GM21576 (cell line): ENCODE results near the gene SLCO4A1.

ENCODE experiments used
- ATAC-seq: cut with Tn5 transposase; IDR thresholded peaks from one replicate; pipeline ENCODE4 v1.9.1; 2021; ENCODE audit warnings: mild to moderate bottlenecking, moderate library complexity; ENCODE audit not compliant: unreplicated experiment

SLCO4A1 gene, protein sequence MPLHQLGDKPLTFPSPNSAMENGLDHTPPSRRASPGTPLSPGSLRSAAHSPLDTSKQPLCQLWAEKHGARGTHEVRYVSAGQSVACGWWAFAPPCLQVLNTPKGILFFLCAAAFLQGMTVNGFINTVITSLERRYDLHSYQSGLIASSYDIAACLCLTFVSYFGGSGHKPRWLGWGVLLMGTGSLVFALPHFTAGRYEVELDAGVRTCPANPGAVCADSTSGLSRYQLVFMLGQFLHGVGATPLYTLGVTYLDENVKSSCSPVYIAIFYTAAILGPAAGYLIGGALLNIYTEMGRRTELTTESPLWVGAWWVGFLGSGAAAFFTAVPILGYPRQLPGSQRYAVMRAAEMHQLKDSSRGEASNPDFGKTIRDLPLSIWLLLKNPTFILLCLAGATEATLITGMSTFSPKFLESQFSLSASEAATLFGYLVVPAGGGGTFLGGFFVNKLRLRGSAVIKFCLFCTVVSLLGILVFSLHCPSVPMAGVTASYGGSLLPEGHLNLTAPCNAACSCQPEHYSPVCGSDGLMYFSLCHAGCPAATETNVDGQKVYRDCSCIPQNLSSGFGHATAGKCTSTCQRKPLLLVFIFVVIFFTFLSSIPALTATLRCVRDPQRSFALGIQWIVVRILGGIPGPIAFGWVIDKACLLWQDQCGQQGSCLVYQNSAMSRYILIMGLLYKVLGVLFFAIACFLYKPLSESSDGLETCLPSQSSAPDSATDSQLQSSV

DNA sequence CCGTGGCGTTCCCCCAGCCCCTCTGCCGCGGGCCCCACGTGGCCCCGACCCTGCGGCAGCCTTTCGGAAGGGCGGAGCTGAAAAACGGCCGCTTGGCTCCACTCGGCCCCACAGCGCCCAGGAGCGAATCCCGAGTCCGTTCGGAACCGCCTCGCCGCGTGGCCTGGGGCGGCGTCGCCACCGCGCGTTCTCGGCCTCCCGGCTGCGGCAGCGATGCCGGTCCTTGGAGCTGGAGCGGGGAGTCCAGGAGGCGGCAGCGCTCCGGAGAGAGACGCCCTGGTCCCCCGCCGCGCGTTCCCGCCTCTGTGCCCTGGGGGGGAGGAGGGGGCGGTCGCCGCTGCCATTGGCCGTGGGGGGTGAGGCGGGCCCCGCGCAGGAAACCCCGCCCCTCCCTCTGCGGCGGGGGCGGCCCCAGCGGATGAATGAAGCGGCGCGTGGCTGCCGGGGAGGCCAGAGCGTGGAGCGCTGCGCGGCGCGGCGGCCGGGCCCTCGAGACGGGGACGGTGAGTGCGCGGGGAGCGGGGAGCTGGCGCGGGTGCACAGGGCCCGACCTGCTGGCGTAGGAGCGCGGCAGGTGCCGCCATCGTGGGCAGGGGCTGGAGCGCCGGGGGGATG lies at the start of gene SLCO4A1:
SLCO4A1 (plus strand) TSS at position 453 of the 615 bp plus-strand sequence. CDS start 13,952 bp downstream, outside the sequence.
- peak; percentile 55 for ATAC-seq

DNA sequence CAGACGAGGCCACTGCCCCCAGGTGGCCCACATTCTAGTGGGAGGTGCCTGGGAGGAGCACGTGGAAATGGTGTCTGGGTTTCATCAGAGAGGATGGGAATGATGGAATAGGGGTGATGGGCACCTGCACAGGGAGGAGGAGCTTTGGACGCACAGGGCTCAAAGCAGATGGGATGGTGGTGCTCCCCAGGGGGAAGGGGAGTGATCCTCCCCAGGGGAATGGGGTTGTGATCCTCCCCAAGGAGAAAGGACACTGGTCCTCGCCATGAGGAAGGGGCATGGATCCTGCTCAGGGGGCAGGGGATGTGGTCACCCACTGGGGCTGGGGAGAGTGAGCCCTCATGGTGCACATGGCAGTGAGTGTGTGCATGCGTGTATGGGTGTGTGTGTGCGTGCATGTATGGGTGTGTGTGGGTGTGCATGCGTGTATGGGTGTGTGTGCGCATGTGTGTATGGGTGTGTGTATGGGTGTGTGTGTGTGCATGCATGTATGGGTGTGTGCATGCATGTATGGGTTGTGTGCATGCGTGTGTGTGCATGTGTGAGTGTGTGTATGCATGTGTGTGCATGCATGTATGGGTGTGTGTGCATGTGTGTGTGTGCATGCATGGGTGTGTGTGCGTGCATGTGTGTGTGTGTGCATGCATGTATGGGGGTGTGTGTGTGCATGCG lies 49.7 kb upstream of the SLCO4A1 start:
- no peak for ATAC-seq

DNA sequence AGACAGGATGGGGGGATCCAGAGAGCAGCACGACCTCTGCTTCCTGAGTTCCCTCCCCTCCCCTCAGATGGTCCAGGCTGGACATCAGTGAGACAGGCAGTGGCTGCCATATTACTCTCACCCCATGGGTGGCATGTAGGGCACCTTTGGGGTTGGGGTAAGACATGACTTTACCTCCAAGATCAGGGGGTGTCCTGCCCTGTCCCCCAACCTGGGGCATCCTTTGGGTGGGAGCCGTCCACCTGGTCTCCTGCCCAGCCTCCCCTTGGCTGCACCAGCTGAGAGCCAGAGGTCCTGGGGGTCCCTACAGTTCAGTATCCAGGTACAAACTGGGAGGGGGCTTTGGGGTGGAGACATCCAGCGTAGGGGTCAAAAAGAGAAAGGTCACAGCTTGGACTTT lies 48.7 kb upstream of the SLCO4A1 start:
- no peak for ATAC-seq

DNA sequence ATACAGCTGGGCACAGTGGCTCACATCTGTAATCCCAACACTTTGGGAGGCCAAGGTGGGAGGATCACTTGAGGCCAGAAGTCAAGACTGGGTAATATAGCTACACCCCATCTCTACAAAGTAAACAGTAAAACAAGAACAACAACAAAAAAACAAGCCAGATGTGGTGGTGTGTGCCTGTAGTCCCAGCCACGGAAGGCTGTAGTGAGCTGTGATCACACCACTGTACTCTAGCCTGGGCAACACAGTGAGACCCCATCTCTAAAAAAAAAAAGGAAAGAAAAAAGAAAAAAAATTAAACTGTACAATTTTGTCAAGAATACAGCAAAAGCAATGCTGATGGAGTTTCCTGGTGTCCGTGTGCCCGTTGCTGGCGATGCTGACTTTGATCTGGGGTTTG lies 47.2 kb upstream of the SLCO4A1 start:
- ATAC-seq: no peak

DNA sequence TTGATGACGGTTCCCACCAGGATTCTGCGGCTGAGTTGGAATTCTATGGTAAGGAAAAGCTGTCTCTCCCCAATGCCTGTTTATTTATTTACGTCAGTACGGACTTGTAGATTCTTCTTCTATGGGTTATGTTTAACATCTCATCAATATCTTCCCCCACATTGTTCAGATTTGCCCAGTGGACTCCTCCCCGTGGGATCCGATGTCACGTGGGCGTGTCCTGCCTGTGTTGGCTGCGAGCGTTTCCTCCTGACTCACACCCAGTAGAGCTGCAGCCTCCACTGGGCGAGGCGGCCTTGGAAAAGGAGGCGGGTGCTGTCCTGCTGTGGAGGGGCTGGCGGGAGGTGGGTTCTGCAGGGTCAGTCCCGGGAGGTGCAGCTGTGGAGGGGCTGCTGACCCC lies 46.8 kb upstream of the SLCO4A1 start:
- no peak for ATAC-seq

DNA sequence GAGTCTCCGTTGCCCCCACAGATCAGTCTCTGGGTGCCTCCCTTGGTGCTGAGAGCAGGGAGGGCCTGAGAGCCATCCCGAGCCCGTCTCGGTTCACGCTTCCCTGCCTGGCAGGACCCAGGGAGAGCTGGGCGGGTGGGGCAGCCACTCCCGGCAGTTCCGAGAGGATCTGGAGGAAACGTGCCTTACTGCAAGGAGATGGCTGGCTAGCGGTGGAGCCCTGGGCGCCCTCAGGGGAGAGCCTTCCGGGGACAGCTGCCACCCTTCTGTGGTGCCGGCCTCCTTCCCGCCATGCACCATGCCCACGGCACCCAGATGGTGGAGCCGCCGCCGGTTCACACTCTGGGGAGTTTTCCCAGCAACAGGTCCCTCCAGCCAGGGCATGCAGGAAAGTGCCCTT lies 45.8 kb upstream of the SLCO4A1 start:
- no peak for ATAC-seq

DNA sequence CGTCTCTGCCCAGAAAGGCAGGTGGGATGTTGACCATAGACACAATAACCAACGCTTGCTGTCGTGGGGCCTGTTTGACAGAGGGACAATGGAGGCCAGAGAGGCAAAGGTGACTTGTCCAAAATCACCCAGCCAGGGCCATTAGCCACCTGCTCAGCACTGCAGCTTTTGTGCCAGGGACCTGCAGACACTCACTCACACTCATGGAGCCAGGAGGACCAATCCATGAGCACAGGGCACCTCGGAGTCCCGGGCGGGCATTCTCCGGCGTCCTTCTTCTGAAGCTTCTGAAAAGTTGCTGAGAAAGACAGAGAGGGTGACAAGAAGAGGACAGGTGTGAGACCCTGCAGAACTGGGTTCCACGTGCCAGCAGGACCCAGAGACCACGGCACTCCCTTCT lies 45.4 kb upstream of the SLCO4A1 start:
- ATAC-seq: no peak

DNA sequence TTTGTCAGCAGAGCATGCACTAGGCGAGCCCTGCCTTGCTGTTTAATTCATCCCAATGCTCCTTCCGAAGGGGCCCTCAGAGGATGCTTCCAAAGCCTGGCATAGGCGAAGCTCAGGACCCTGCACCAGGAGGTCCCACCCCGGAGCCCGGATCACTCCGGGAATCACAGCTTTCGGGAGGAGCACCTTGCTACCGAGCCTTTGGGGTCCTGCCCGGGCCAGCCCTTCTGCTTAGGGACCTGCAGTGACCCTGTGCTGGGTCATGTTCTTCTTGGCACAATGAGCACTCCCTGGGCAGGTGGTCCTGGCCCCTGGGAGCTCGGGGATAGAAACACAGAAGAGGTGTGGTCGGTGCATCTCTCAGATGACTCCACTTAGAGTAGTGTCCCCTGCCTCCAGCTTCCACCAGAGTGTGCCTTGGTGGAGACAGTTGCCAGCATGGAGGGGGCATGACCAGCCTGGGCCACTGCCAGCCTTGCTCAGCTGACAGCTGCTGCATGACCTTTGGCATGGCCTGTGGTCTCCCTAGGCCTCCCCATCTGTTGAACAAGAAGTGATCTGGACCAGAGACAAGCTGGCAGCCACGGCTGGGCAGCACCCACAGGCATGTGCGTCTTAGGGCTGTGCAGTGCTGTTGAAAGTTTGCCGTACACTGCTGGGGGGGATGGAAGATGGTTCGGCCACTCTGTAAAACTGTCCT lies 44.7 kb upstream of the SLCO4A1 start:
- no peak for ATAC-seq

DNA sequence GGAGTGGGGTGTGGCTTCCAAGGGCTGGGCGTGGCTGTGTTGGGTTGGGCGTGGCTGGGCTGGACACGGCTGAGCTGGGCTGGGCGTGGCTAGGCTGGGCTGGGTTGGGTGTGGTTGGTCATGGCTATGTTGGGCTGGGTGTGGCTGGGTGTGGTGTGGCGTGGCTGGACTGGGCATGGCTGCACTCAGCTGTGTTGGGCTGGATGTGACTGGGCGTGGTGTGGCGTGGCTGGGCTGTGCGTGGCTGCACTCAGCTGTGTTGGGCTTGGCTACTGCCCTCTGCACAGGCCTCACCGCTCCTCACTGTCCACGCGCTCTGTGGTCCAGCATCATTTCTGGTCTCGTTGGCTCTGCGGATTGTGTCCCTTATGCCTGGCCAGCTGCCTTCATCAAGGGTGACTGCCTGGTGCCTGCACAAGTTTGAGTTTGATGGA lies 43.5 kb upstream of the SLCO4A1 start:
- no peak for ATAC-seq

DNA sequence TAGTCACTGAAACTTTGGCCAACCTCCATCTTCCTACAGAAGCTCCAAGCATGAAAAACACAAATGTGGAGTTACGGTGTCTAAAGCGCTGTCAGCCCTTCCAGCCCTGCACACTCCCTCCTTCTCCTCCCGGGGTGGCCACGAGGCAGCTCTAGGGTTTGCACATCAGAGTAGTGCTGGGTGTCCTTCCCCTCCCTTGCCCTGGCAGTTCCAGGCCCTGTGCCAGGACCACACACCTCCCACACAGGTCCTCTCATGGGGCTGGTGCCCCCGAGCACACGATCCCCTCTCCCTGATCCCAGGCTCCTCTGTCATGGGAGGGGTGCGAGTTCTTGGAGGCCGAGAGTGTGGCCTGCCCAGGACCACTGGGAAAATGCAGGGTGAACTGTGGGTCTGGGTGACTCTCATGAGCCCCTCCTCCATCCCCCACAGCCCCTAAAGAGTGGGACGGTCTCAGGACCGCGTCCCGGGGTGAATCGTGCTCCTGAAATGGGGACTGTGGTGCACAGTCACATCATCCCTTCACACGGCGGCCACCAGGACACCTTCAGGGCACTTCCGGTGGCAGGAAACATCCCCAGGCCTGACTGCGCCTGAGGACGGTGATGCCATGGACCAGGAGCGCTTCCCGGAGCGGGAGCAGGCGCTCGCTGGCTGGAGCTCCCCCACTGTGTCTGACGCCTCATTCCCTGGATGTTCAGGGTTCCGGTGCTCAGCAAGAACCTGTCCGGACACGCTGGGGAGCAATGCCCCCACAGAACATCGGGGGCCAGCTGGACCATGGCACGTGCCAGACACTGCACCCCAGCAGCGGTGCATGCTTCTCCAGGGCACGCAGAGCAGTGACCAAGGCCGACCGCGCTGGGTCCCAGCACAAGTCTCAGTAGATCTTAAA lies 42.8 kb upstream of the SLCO4A1 start:
- ATAC-seq: no peak

DNA sequence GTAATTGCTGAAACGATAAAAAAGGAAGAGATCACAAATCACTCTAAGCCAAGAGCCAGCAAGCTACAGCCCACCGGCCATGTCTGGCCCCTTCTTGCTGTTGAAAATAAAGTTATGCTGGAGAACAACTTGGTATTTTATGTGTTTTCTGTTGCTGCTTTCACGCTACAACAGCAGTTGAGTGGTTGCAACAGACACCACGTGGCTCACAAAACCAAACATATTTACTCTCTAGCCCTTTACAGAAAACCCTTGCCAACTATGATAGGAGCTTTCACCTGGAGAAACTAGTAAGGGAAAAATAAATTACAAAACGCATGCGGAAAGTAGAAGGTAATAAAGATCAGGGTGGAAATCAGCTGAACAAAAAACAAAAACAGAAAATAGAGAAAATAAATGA lies 41.1 kb upstream of the SLCO4A1 start:
- no peak for ATAC-seq

DNA sequence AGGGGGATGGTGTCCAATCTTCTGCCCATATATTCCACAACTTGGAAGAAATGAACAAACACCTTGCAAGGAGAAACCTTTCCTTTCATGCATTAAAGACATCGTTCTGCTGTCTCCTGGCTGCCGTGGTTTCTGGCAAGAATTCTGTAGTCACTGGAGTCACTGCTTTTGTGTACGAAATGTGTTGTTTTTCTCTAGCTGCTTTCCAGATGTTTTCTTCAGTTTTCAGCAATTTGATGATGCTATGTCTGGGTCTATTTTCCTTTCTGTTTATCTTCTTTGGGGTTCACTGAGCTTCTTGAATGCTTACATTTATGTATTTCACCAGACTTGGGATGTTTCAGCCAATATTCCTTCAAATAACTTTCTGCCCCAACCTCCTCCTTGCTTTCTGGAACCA lies 40.6 kb upstream of the SLCO4A1 start:
- ATAC-seq: no peak

DNA sequence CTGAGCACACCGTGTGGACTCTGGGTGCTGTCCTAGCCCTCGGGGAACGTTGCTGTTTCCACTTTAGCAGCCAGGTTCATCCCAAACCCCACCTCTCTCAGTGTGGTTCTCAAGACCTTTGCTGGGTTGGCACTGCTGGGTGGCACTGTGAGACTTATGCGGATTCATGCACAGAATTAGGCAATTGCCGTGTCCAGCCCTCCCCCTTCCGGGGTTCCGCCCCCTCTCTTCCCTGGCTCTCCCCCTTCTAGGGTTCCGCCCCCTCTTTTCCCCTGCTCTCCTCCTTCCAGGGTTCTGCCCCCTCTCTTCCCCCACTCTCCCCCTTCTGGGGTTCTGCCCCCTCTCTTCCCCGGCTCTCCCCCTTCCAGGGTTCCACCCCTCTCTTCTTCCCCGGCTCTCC lies 39.8 kb upstream of the SLCO4A1 start:
- no peak for ATAC-seq

DNA sequence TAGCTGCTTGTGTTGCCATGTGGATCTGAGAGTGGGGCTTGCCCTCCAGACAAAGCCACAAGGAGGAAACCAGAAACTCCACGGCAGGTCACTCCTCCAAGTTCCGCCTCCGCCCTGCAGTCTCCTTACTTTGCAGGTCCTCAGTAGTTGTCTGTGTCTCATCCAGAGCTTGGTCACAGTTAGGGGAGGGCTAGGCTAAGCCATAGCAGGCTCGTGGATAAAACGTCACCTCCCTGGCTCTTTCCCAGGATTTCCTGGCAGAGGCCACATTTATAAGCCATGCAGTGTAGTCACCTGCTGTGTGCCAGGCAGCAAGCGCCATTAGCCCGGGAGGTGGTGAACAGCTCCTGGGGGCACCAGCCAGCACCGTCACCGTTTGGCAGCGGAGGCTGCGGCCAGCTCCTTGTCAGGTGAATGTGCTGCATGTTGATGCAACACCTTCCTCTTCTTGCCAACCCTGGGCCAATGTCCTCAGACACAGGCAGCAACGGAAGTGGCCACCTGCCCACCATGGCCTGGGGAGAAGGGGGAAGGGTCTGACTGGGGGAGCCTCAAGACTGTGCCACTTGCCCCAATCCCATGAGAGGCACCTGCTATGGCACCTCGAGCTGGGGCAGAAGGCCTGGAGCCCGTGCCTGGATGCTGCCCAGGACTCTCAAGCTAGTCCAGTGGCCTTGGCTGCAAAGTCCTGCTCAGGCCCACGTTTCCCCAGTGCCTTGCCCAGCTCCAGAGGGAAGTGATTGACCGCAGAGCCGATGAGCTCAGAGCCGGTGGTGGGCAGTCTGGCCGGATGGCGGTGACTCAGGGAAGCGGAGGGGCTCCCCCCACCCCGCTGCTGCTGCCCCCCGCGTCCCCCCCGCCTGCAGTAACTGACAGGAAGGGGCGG lies 39.0 kb upstream of the SLCO4A1 start:
- no peak for ATAC-seq

DNA sequence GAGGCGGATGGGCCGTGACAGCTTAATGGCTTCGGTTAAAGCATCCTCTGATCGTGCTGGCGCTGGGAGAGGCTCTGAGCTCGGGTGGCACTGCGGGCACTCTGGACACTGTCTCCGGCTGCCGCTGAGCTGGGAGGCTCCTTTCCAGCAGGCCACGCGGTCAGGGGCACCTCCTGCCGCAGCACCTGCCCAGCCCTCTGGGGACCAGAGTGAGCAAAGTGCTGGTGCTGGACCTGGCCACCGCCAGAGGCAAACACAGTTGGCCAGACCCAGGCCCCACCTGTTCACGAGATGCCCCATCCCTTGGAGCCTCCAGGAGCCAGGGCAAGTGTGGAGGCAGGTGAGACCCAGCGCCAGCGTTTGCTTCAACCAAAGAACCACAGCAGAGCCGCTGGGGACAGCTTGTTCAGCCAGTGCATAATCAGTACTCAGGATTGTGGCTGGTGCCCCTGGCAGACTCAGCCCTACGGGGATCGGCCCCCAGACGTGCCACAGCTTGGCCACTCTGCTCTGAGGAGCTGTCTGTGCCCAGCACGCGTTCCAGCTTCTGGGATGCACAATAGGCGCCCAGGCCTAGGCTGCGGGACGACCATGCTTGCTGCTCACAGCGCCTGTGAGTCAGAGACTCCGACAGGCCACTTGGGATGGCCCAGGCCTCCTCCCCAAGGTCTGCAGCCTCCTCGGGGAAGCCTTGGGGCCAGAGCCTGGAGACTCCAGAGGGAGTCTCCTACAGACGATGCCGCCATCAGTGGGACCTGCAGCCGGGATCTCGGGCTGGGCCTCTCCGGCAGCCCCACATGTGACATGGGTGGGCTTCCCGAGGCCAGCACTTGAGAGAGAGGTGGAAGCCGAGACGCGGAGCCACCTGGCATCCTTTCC lies 38.2 kb upstream of the SLCO4A1 start:
- ATAC-seq: no peak

DNA sequence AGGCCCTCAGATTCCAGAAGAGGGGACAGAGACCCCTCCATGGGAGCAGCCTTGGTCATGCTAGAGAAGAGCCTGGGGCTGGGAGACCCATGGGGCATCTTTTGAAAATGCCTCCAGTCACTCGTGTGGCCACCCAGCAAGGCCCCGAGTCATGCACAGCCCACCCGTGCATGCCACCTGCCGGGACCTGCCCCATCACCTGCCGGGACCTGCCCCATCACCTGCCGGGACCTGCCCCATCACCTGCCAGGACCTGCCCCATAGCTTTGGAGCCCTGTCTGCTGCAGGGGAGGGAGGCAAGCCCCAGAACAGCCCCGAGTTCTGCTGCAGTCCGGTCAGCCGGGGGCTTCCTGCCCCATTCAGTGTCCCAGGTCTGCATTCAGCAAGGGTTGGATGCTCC lies 37.5 kb upstream of the SLCO4A1 start:
- no peak for ATAC-seq

DNA sequence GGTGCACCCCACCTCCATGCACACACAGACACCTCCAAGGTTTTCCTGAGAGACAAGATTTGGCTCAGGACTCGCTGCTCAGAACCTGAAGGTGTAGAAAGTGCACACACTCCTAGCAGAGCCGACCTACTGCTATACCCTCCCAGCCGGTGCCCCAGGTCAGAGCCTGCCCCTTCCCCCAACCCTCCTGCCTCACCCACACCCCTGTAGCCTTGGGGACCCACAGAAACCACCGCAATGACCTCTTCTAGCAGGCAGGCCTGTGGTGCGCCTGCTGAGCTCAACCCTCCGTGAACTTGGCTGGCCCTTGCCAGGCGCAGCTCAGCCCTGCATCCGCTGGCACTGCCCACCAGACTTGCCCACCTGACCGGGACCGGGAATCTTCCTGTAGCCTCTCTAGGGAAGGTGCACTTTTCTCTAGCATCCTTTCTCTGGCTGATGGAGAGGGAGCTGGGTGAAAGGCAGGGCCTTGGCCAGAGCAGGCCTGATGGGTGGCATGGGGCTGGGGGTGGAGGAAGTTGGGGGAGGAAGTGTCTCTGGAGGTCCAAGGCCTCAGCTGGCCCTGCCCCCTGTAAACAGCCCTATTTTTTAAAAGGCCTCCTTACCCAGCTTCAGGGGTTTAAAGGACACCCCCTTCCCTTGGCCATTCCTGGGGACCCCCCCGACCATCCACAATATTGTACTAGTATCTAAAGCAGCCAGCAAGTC lies 36.9 kb upstream of the SLCO4A1 start:
- no peak for ATAC-seq
